Measurements from ENCODE around the gene ANKRD12.

The ANKRD12 gene

DNA sequence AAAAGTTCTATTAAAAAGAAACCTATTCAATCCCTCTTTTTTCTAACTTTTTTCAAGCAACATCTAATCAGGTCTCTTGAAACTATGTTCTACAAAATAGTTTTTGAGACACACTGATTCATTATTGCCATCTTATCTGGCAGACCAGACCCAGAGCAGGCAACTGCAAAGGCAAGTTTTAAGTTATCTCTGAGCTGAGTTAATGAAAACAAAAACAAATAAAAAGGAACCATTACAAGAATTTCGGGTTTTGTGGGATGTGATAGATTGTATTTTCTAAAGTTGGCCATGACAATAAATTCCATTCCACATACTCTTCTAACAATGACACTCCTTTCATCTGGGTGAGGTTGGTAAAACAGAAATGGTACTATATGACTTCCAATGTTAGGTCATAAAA, 182.8 kb downstream of the ANKRD12 start:
- no peaks in the 10 kb centered on the region for H3K27me3 ChIP-seq (replicated peaks; ENCODE audit: control insufficient read depth, insufficient read depth, low read length)
- H3K36me3 ChIP-seq (ENCODE audit: control insufficient read depth, insufficient read depth, low read length) = no peaks in the 10 kb centered on the region
- DNase-seq (ENCODE audit: extremely low read depth, insufficient read length) = no peak
- no peak overlapping the region for H3K4me3 ChIP-seq (replicated peaks; ENCODE audit: low read depth, low read length)
- TF ChIP-seq, protein P1, sequence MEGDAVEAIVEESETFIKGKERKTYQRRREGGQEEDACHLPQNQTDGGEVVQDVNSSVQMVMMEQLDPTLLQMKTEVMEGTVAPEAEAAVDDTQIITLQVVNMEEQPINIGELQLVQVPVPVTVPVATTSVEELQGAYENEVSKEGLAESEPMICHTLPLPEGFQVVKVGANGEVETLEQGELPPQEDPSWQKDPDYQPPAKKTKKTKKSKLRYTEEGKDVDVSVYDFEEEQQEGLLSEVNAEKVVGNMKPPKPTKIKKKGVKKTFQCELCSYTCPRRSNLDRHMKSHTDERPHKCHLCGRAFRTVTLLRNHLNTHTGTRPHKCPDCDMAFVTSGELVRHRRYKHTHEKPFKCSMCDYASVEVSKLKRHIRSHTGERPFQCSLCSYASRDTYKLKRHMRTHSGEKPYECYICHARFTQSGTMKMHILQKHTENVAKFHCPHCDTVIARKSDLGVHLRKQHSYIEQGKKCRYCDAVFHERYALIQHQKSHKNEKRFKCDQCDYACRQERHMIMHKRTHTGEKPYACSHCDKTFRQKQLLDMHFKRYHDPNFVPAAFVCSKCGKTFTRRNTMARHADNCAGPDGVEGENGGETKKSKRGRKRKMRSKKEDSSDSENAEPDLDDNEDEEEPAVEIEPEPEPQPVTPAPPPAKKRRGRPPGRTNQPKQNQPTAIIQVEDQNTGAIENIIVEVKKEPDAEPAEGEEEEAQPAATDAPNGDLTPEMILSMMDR (IDR thresholded peaks at IDR 0.05; ENCODE audit: insufficient read depth, low read length, poor library complexity, severe bottlenecking) = no peak

DNA sequence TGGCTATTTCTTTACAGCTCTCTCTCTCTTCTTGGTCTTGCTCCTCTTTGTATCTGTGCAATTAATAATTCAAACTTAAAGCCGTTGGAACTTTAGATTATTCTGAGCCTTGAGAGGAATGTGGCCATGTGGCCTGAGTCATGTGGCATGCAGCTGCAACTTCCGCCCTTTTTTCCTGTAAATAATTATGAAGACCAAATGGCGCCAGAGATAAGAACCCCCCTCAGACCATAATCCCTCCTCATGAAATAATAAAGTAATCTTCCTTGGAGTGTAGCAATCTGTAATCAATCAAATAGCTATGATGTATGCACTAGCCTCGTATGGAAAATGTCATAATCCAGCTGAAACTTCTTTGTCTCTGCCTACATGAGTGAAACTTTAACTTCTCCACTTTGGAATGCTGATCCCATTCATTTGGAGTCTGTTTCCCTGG, 184.5 kb downstream of the ANKRD12 start:
- TF ChIP-seq, protein P1 (IDR thresholded peaks at IDR 0.05; ENCODE audit: insufficient read depth, low read length, poor library complexity, severe bottlenecking) = no peak
- no peak overlapping the region for H3K4me3 ChIP-seq (replicated peaks; ENCODE audit: low read depth, low read length)
- H3K27me3 ChIP-seq (replicated peaks; ENCODE audit: control insufficient read depth, insufficient read depth, low read length) = no peaks in the 10 kb centered on the region
- no peak for DNase-seq (ENCODE audit: extremely low read depth, insufficient read length)
- no peaks in the 10 kb centered on the region for H3K36me3 ChIP-seq (ENCODE audit: control insufficient read depth, insufficient read depth, low read length)

DNA sequence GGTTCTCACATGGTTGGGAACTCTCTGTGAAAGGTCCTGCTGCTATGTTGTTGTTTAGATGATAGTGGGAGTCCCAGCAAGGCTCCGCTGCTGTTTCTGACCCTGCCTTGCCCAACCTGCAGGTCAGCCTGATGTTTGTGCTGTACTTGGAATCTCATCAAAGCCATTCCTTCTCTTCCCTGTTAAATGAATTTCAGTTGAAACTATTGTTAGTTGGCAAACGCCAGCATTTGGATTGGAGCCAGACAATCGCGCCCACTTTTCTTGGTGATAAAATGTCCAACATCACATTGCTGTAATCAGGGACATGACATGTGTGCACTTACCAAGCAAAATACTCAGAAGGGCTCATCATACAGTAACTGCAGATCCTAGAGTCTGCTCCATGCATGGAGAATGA, 185.2 kb downstream of the ANKRD12 start:
- no peak for DNase-seq (ENCODE audit: extremely low read depth, insufficient read length)
- Histone ChIP-seq H3K36me3 (ENCODE audit: control insufficient read depth, insufficient read depth, low read length) (no peaks in the 10 kb centered on the region), H3K27me3 (replicated peaks; ENCODE audit: control insufficient read depth, insufficient read depth, low read length) (no peaks in the 10 kb centered on the region), H3K4me3 (replicated peaks; ENCODE audit: low read depth, low read length) (no peak overlapping the region)
- TF ChIP-seq, protein P1 (IDR thresholded peaks at IDR 0.05; ENCODE audit: insufficient read depth, low read length, poor library complexity, severe bottlenecking) = no peak

DNA sequence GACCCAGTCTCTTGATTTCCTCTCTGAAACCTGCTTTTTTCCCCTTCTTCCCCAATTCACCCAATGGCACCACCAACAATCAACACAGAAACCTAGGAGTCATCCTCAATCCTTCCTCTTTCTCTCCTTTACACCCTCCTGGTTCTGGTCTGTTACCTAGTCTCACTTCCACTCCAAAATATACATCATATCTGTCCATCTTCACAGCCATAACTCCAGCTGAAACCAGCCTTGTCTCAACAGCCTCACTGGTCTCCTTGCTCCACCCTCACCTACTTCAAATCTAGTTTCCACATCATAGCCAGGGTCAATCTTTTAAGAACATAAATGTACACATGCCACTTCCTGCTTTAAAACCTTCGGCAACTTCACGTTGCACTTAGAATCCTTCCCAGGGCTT, 186.2 kb downstream of the ANKRD12 start:
- Histone ChIP-seq H3K36me3 (ENCODE audit: control insufficient read depth, insufficient read depth, low read length) (no peaks in the 10 kb centered on the region), H3K27me3 (replicated peaks; ENCODE audit: control insufficient read depth, insufficient read depth, low read length) (no peaks in the 10 kb centered on the region)

DNA sequence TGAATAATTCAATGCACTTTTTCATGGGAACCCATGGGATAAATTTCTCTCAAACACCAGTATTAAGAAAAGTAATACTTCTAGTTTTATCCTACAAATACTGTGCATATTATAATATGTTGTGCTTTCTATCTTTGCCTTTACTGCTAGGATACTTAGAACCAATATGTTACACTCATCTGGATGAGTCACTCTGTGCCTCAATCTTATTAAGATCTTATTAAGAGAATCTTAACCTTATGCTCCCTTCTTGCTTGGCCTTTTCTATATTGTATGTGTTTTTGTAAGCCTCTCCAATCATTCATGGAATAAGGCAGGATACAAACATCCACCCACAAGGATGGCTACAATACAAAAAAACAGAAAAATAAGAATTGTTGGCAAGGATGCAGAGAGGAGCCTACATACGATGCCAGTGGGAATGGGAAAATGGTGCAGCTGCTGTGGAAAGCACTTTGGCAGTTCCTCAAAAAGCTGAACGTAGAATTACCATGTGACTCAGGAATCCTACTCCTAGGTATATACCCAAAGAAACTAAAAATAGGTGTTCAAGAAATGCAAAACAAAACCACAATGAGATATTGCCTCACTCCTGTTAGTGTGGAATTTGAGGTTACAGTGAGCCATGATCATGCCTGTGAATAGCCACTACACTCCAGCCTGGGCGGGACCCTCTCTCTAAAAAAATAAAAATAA, 187.3 kb downstream of the ANKRD12 start:
- Histone ChIP-seq H3K4me3 (replicated peaks; ENCODE audit: low read depth, low read length) (no peak overlapping the region), H3K27me3 (replicated peaks; ENCODE audit: control insufficient read depth, insufficient read depth, low read length) (no peaks in the 10 kb centered on the region), H3K36me3 (ENCODE audit: control insufficient read depth, insufficient read depth, low read length) (no peaks in the 10 kb centered on the region)
- no peak for DNase-seq (ENCODE audit: extremely low read depth, insufficient read length)
- TF ChIP-seq, protein P1 (IDR thresholded peaks at IDR 0.05; ENCODE audit: insufficient read depth, low read length, poor library complexity, severe bottlenecking) = no peak

More for the DNA sequence above, 186.2 kb downstream of the ANKRD12 start:
- no peak for DNase-seq (ENCODE audit: extremely low read depth, insufficient read length)
- TF ChIP-seq, protein P1 (IDR thresholded peaks at IDR 0.05; ENCODE audit: insufficient read depth, low read length, poor library complexity, severe bottlenecking) = no peak
- H3K4me3 ChIP-seq (replicated peaks; ENCODE audit: low read depth, low read length) = no peak overlapping the region

DNA sequence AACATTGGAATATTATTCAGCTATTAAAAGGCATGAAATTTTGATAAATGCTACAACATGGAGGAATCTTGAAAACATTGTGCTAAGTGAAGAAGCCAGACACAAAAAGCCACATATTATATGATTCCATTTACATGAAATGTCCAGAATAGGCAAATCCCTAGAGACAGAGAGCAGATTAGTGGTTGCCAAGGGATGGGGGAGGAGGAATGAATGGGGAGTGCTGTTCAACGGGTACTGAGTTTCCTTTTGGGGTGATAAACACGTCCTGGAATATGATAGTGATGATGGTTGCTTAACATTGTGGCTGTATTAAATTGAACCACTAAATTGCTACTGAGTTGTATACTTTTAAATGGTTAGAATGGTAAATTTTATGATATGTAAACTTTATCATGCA, 189.1 kb downstream of the ANKRD12 start:
- Histone ChIP-seq H3K27me3 (replicated peaks; ENCODE audit: control insufficient read depth, insufficient read depth, low read length) (no peaks in the 10 kb centered on the region), H3K36me3 (ENCODE audit: control insufficient read depth, insufficient read depth, low read length) (no peaks in the 10 kb centered on the region), H3K4me3 (replicated peaks; ENCODE audit: low read depth, low read length) (no peak overlapping the region)
- TF ChIP-seq, protein P1 (IDR thresholded peaks at IDR 0.05; ENCODE audit: insufficient read depth, low read length, poor library complexity, severe bottlenecking) = no peak
- DNase-seq (ENCODE audit: extremely low read depth, insufficient read length) = no peak
